LoVo (cell line): Measurements from ENCODE around the gene GPC1.

ENCODE experiments used
- DNase-seq: peaks from one replicate; pipeline ENCODE4 v3.0.0-alpha.2; 2016; ENCODE audit warnings: low spot score

GPC1 gene

GRCh38 chr2:240412211-240412861 lies 23.1 kb upstream of the GPC1 start:
- DNase-seq, result no peak

GRCh38 chr2:240412975-240413812 lies 22.3 kb upstream of the GPC1 start:
- DNase-seq, result no peak

- no peak for DNase-seq
Observed at GRCh38 chr2:240413813-240414429, 21.5 kb upstream of the GPC1 start.

GRCh38 chr2:240416821-240417220 lies 18.6 kb upstream of the GPC1 start:
- DNase-seq, result no peak

- DNase-seq, result no peak
Observed at GRCh38 chr2:240418311-240418710, 17.2 kb upstream of the GPC1 start.

GRCh38 chr2:240419271-240419670 lies 16.2 kb upstream of the GPC1 start:
- no peak for DNase-seq

GRCh38 chr2:240419723-240420122 lies 15.7 kb upstream of the GPC1 start:
- no peak for DNase-seq

- DNase-seq, result no peak
Observed at GRCh38 chr2:240420206-240421104, 15.0 kb upstream of the GPC1 start.

- no peak for DNase-seq
Observed at GRCh38 chr2:240421381-240421780, 14.1 kb upstream of the GPC1 start.

GRCh38 chr2:240422658-240423329 lies 12.7 kb upstream of the GPC1 start:
- no peak for DNase-seq

- no peak for DNase-seq
Observed at GRCh38 chr2:240423788-240424191, 11.7 kb upstream of the GPC1 start.

GRCh38 chr2:240424341-240425235 lies 10.9 kb upstream of the GPC1 start:
- DNase-seq, result no peak

GRCh38 chr2:240425236-240425615 lies 10.2 kb upstream of the GPC1 start:
- DNase-seq, result no peak

GRCh38 chr2:240425697-240426096 lies 9.8 kb upstream of the GPC1 start:
- DNase-seq, result no peak

- DNase-seq, result peak; percentile 31
Observed at GRCh38 chr2:240426845-240427721, 8.4 kb upstream of the GPC1 start.

GRCh38 chr2:240427729-240428128 lies 7.7 kb upstream of the GPC1 start:
- DNase-seq, result no peak

- DNase-seq, result no peak
Observed at GRCh38 chr2:240428245-240428644, 7.2 kb upstream of the GPC1 start.

- DNase-seq, result no peak
Observed at GRCh38 chr2:240429341-240429871, 6.1 kb upstream of the GPC1 start.

GRCh38 chr2:240429872-240430491 lies 5.5 kb upstream of the GPC1 start:
- DNase-seq, result no peak
